Body of pancreas (tissue), 4 donors: ENCODE data around the gene BOC.

Source experiments
- CTCF ChIP-seq, 7 experiments: fragments of 450-650 bp in 4 of 7; fragments of 200-600 bp in 3 of 7; sonication (generic) in 3 of 7; IDR thresholded peaks; one replicate each; pipeline ENCODE4 v1.5.1; 2016 to 2019; ENCODE audit warnings: antibody characterized with exemption in 7 of 7
- POLR2A ChIP-seq, 3 donors: fragments of 450-650 bp; IDR thresholded peaks; one replicate each; pipeline ENCODE4 v1.6.1; 2016; ENCODE audit warnings: antibody characterized with exemption in 3 of 3, mild to moderate bottlenecking in 2 of 3

GRCh38 chr3:113293348-113293747, 82.0 kb downstream of the BOC start:
- TF ChIP-seq CTCF (IDR thresholded peaks at IDR 0.05): no peak
- no peak for TF ChIP-seq POLR2A (IDR thresholded peaks at IDR 0.05)
